Measurements from ENCODE around the gene MDN1. TPM values are rescaled to one million over a fixed set of nuclear protein-coding genes. Genes with fewer than 3 reads are reported as not detected.

MDN1 gene
- total and polyA plus RNA-seq, 2 of the 8 experiments (the other 6 are each of a cell fraction or from before 2014, with no cell fraction given), result 53.5 to 179 TPM

- Histone ChIP-seq H3K27ac (ENCODE audit: low read depth, low read length) (no peak overlapping the region), H2AFZ (ENCODE audit: low read length) (no peak overlapping the region), H3K4me1 (replicated peaks in 1 of 4; ENCODE audit: control insufficient read depth in 3 of 4, insufficient read depth in 4 of 4, low read length in 3 of 4) (peaks cover 12 to 26% (median 20%) of the 10 kb centered on the region in 4 experiments; a peak in 6 of 7 replicates), H2AK5ac (ENCODE audit: low read depth, low read length) (no peak overlapping the region), H3K79me2 (ENCODE audit: control insufficient read depth in 1 of 2, insufficient read depth in 2 of 2, low read length in 2 of 2) (0 out of 4 replicates have a peak, but pooled peaks cover 0 to 4% of the 10 kb centered on the region in 2 experiments), H3K79me1 (ENCODE audit: low read depth, low read length) (peaks cover 2% of the 10 kb centered on the region; the same call in 1 of the 2 replicates), H3K56ac (replicated peaks; ENCODE audit: insufficient read length, low read depth, low read length) (no peak overlapping the region), H4K5ac (ENCODE audit: insufficient read length, low read depth, low read length) (no peak overlapping the region), H2BK15ac (ENCODE audit: low read length) (no peak overlapping the region), H3K14ac (ENCODE audit: insufficient read length) (no peak overlapping the region), H3K23me2 (ENCODE audit: low read depth, low read length) (no peaks in the 10 kb centered on the region), H3K9me3 (ENCODE audit: insufficient read depth in 2 of 2, low read depth in 1 of 2, low read length in 1 of 2) (no peaks in the 10 kb centered on the region), H3K4me3 (ENCODE audit: extremely low read depth in 1 of 4, insufficient read depth in 2 of 4, low read depth in 3 of 4, low read length in 4 of 4) (peak overlapping the region in 1 of 4 experiments; percentile 39; a peak in 1 of 8 replicates), H3K4ac (replicated peaks; ENCODE audit: insufficient read length, low read depth, low read length) (no peak overlapping the region), H3K23ac (ENCODE audit: insufficient read length) (no peak overlapping the region), H2BK20ac (ENCODE audit: low read length) (no peak overlapping the region), H2BK5ac (ENCODE audit: low read depth, low read length) (0 out of 2 replicates have a peak overlapping the region, but pooled peaks have one; percentile 2), H4K91ac (replicated peaks; ENCODE audit: insufficient read length, low read length) (no peak overlapping the region), H4K8ac (ENCODE audit: extremely low read depth, insufficient read depth, low read length) (no peak overlapping the region), H3K18ac (ENCODE audit: extremely low read depth, low read length) (no peak overlapping the region), H3K9ac (replicated peaks in 1 of 4; ENCODE audit: extremely low read depth in 1 of 4, low read depth in 3 of 4, low read length in 3 of 4) (no peak overlapping the region), H3K36me3 (ENCODE audit: control insufficient read depth in 2 of 4, insufficient read depth in 4 of 4, low read length in 3 of 4) (peaks cover 48 to 93% (median 75%) of the 10 kb centered on the region in 4 experiments), H3K4me2 (ENCODE audit: insufficient read depth in 1 of 2, low read depth in 2 of 2, low read length in 2 of 2) (peak overlapping the region; percentile 36 to 64; a peak in 2 of 4 replicates), H3K27me3 (replicated peaks in 1 of 4; ENCODE audit: control insufficient read depth in 3 of 4, extremely low read depth in 1 of 4, insufficient read depth in 3 of 4, low read length in 3 of 4) (no peaks in the 10 kb centered on the region), H2BK12ac (ENCODE audit: low read depth, low read length) (no peak overlapping the region), H4K20me1 (replicated peaks in 1 of 2; ENCODE audit: control insufficient read depth in 1 of 2, insufficient read depth in 2 of 2, low read length in 2 of 2) (no peaks in the 10 kb centered on the region), H2BK120ac (replicated peaks; ENCODE audit: low read depth, low read length) (no peak overlapping the region)
- CTCF ChIA-PET (ENCODE audit: partially characterized antibody), result interaction anchor here (0.6 to 1.3 kb wide), 4 partner anchors 10 to 41 kb away, joined by 3 to 6 read pairs (median 4); no protein-coding TSS in a partner anchor
- WGBS, 2 experiments (ENCODE audit: extremely low coverage in 1 of 2, insufficient coverage in 1 of 2, insufficient read length in 1 of 2, insufficient replicate concordance in 2 of 2, low coverage in 1 of 2, low lambda C conversion rate in 2 of 2, missing lambda C conversion rate in 1 of 2), result 24% methylated on average over 3 of the region's 3 CpGs; no CpG with 5 or more reads in 1 of the 2 experiments
- FAIRE-seq (peak; percentile 91), DNase-seq (ENCODE audit: low read depth in 1 of 2, low spot score in 2 of 2) (no peak)
- POLR2A ChIA-PET (ENCODE audit: partially characterized antibody), result interaction anchor here (0.9 to 2.1 kb wide), 6 partner anchors 10 to 151 kb away, joined by 3 to 10 read pairs (median 4); partner anchors contain the start of gene MDN1
- TF ChIP-seq EP300 (IDR thresholded peaks at IDR 0.05; ENCODE audit: borderline replicate concordance in 1 of 2, low read depth in 2 of 2, low read length in 2 of 2) (no peak), POLR2AphosphoS5 (IDR thresholded peaks at IDR 0.05; ENCODE audit: low read depth, low read length) (no peak), SP1 (IDR thresholded peaks at IDR 0.05; ENCODE audit: low read depth, low read length) (0 out of 2 replicates have a peak, but pooled peaks have one; percentile 22), NRF1 (IDR thresholded peaks at IDR 0.05; ENCODE audit: low read depth, low read length) (no peak), JUN (IDR thresholded peaks at IDR 0.05; ENCODE audit: low read depth, low read length) (no peak), TAF7 (optimal IDR thresholded peaks at IDR 0.05; ENCODE audit: borderline replicate concordance, low read depth, low read length) (no peak), HDAC2 (IDR thresholded peaks at IDR 0.05; ENCODE audit: borderline replicate concordance in 1 of 2, low read depth in 2 of 2, low read length in 2 of 2) (peak in 1 of 2 experiments; percentile 55; a peak in 1 of 4 replicates), SIX5 (IDR thresholded peaks at IDR 0.05; ENCODE audit: low read depth, low read length) (no peak), POU5F1 (IDR thresholded peaks at IDR 0.05; ENCODE audit: low read depth, low read length) (peak; percentile 65; the same call in 1 of the 2 replicates), CHD2 (IDR thresholded peaks at IDR 0.05; ENCODE audit: low read length) (0 out of 2 replicates have a peak, but pooled peaks have one; percentile 17), SIN3A (conservative IDR thresholded peaks at IDR 0.05 in 1 of 2, IDR thresholded peaks at IDR 0.05 in 1 of 2; ENCODE audit: low read depth in 1 of 2, low read length in 2 of 2) (no peak)
- TF ChIP-seq, protein P1, sequence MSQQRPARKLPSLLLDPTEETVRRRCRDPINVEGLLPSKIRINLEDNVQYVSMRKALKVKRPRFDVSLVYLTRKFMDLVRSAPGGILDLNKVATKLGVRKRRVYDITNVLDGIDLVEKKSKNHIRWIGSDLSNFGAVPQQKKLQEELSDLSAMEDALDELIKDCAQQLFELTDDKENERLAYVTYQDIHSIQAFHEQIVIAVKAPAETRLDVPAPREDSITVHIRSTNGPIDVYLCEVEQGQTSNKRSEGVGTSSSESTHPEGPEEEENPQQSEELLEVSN (IDR thresholded peaks at IDR 0.05), result no peak
Observed at GRCh38 chr6:89678531-89678930, 141.1 kb downstream of the MDN1 start.
